GM18505 (cell line): ENCODE measurements around the gene OTOF.

Experiments used
- ATAC-seq: cut with Tn5 transposase; IDR thresholded peaks from one replicate; pipeline ENCODE4 v1.9.1; 2021; ENCODE audit not compliant: unreplicated experiment
- POLR2A ChIP-seq: IDR thresholded peaks from 4 replicates; pipeline ENCODE4 v1.6.1; 2011; ENCODE audit warnings: borderline replicate concordance; ENCODE audit not compliant: insufficient read depth, insufficient read length; ENCODE audit errors: extremely low read depth

OTOF gene

DNA sequence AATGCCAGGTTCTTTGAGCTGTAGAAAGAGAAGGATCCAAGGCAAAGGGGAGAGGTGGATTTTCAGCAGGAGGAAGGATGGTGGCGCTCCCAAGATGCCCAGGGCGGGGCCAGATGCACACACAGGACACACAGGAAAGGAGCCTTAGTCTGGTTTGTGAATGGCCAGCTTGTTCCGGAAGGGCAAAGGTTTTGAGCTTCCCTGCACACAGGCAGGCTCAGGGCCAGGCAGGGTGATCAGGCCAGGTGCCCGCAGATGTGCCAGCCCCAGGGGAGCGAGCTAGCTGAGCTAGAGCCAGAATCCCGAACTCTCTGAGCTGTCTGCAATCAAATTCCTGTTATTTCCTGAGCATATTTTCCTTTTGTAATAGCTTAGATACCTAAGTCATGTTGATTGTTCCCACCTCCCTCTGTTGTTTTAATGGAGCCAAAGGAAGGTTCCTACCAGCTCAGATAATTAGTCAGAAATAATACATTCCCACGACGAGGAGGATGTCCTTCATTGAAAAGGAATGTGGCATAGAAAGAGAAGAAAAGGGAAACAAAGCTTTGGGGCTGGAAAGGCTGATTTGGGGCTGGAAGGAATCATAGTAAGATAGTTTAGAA lies 13.7 kb upstream of the OTOF start:
- no peak for ATAC-seq
- TF ChIP-seq POLR2A = no peak

DNA sequence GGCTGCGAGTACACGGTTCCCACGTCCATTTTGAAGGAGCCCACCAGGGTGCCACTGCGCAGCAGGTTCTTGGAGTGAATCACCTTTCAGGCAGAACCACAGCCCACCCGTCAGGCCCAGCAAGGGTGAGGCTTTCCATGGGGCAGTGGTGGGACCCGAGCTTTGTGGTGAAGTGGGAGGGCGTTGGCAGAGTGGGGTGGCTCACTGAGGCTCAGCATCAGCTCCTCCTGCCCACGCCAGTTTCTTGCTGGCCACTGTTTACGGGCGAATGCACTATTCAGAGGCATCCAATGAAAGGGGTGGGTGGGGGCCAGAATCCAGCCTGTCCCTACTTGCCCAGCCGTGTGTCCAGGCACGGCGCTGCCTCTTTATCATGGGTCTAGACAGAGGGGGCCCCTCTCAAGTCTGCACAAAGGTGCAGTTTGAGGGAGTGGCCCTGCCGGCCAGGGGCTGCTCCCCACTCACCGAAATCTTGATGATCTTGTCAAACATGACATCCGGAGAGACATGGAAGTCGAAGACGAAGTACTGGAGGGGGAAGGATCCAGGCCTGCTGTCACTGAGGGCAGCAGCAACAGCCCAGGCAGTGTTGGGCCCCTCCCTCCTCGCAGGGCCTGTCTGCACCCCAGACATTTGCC lies 11.4 kb upstream of the OTOF start:
- no peak for ATAC-seq
- TF ChIP-seq POLR2A = no peak

DNA sequence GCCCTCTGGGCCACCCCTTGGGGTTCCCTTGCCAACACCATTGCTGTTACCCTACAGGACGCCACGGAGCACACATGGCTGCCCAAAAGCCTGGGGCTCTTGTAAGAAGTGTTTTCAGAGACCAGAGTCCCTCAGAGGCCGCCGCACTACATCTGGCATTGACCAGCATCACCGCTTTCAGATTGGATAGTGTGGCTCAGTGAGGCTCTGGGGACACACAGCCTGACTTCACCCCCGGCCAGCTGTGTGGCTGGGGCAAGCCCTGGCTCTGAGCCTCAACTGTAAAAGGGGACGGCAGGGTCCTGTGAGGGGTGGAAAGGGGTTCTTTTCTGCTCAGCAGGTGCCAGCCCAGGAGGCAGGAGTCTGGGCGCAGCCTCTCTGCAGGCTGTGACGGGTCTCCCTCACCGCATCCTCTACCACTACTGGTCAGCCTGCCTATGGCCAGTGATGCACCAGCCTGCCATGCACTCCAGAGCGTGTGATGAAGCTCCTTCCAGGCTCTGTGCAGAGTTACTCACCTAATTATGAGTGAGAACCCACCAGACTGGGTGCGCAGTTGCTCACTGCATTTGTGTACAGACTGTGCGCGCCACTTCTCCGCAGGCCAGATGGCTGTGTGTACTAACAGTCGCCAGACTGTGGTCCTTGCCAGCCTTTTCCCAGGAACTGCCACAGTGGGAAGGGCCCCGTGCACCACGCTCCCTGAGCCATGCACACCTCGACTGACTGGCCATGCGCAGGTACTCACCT lies 10.7 kb upstream of the OTOF start:
- ATAC-seq = no peak
- TF ChIP-seq POLR2A = no peak

DNA sequence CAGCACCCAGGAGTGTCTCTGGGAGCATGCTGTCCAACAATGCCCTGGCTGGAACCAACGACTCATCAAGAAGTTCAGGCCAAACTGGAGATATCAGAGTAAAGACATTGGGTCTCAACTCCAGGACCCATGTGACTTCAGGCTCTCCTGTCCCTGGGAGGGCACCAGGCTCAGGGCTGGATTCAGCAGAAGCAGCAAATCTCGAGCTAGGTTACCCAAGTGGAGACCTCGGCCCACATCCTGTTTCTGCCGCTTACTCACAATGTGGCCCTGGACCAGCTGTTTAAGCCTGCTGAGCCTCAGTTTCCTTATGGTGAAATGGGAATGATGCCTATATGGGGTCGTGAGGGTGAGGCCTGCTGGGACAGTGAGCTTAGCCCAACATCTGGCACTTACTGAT lies 9.3 kb upstream of the OTOF start:
- TF ChIP-seq POLR2A = no peak
- no peak for ATAC-seq

DNA sequence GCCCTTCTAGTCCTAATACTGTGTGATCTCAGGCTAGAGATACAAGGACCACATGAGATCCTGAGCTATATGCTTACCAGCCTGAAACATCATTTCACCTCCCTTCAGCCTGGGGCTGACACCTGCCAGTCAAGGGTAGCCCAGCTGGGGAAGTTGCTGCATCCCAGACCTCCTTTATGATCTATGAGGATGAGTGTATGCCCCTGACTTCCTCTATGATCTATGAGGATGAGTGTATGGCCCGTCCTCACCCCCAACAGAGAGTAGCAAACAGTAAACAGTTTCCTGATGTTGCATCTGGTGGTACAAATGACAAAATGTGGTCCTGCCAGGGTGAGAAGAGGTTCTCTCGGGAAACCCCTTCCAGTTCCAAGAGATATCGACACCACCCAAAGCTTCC lies 8.9 kb upstream of the OTOF start:
- ATAC-seq = no peak
- TF ChIP-seq POLR2A = no peak

DNA sequence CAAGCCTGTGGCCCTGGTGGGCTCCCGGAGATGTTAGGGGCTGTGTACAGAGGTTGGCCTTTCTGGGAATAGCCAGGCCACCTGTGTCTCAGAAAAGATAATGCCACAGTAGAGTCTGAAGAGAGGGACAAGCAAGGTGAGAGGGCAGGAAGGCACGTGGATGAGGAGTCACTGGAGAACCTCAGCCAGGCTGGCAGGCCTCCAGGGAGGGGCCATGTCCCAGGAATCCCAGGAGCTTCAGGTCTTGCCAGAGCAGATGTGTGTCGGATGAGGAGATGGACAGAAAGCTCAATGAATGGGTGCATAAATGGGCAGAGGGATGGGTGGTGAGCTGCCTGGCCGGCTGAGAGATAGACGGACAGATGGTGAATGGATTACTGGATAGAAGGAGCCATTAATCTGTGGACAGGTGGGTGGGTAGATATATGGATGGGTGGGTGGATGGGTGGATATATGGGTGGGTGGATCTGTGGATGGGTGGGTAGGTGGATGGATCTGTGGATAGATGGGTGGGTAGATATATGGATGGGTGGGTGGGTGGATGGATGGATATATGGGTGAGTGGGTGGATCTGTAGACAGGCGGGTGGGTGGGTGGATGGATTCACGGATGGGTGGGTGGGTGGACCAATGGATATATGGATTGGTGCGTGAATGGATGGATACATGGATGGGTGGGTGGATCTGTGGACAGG lies 7.9 kb upstream of the OTOF start:
- no peak for ATAC-seq
- TF ChIP-seq POLR2A = no peak

DNA sequence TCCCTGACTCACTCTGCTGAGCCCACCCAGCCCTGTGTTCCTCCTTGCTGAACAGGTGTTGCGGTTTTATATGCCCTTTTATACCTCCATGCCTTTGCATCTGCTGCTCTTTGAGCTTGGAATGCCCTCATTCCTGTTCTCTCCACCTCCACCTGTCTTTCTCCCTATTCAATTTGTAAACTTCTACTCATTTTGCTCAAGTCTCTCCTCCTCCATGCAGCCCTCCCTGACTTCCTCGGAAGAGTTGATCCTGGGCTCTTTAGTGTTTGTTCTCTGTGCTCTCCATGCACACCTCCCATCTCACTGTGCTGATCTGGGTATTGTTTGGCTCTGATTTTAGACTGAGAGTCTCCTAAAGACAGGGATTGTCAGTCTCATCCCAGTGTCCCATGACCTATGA lies 7.2 kb upstream of the OTOF start:
- TF ChIP-seq POLR2A = no peak
- no peak for ATAC-seq

DNA sequence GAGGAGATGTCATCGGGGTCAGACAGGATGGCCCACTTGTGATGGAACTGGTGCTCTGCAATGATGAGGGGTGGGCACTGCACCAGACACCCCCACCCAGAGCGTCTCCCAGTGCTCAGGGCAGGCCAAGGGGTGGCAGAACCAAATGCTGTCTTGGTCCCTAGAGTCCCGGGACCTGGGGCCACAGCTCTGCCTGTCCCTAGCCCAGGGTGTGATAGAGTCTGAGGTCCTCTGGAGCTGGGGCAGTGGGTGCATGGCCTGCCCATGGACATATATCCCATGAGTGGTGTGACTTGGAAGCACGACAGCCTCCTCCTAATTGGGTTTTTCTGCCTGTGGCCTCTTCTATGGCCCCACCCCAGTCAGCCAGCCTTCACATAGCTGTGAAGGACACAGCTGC lies 6.7 kb upstream of the OTOF start:
- no peak for ATAC-seq
- TF ChIP-seq POLR2A = no peak

DNA sequence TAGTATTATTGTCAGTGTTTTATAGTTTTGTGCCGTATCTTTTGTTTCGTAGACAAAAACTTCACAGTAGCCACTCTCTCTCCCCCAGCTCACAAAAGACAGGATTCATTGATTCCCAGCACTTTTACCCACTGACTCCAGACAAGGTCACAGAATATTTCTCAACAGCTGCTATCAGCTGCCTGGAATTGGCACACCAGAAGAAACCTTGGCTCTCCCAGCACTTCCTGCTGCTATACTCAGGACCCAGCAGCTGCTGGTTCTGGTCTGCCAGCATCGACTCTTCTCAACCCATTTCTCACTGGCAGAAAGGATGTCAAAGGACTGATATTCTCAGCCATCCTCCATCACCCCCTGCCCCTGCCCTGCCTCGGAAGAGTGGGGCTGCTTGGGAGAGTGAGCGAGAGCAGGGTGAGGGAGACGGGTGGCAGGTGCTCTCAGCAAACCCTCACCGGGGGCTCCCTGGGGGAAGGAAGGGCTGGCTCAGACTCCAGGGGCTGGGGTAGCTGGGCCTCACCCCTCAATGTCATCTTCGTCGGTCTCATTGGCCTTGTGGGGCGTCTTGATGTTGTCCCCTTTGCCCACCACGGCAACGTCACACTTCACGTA lies 6.1 kb upstream of the OTOF start:
- no peak for TF ChIP-seq POLR2A
- ATAC-seq = no peak

DNA sequence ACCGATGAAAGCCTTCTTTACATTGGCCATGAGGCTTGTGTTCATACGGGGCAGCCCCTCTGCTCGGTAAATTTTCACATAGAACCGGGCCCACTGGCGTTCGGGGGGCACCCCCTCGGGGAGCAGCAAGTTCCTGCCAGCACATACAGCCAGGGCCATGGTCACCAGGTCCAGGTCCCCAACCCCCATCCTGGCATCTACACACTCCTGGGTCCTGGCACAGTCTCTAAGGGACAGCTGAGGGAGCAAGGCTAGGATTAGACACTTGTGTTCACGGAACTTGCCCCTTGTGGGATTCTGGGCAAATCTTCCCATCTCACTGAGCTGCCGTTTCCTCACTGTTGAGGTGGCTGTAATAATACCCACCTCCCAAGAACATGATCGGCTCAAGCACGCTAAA lies 5.6 kb upstream of the OTOF start:
- TF ChIP-seq POLR2A = no peak
- ATAC-seq = no peak

DNA sequence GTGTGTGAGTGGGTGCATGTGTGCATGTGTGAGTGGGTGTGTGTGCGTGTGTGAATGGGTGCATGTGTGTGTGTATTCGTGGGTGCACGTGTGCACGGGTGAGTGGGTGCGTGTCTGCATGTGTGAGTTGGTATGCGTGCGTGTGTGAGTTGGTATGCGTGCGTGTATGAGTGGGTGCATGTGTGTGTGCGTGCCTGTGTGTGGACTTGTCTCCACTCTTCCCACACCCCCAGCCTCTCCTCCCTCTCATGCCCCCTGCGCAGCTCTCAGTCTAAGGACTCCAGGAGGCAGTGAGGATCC lies 5.1 kb upstream of the OTOF start:
- ATAC-seq = no peak
- TF ChIP-seq POLR2A = no peak

DNA sequence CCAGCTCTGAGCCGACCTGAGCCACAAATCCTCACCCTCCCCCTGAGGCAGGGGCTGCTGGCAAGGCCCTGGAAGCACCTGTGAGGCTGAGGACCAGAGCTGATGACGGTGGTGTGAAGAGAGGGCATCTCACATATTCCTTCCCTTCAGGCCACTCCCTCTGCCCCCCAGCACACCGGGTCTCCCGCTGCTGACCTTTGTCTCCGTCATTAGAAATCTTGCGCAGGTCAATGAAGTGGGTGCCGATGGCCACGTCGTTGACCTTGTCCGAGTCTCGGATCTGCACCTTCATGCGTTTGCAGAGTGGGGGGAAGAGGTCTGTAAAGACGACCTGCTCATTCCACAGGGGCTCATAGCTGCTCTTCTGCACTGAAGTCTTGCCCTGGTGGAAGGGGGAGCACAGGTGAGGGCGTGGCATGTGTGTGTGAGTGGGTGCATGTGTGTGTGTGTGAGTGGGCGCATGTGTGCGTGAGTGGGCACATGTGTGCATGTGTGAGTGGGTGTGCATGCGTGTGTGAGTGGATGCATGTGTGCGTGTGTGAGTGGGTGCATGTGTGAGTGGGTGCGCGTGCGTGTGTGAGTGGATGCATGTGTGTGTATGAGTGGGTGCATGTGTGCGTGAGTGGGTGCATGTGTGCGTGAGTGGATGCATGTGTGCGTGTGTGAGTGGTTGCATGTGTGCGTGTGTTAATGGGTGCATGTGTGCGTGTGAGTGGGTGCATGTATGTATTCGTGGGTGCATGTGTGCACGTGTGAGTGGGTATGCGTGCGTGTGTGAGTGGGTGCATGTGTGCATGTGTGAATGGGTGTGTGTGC lies 4.5 kb upstream of the OTOF start:
- TF ChIP-seq POLR2A = no peak

DNA sequence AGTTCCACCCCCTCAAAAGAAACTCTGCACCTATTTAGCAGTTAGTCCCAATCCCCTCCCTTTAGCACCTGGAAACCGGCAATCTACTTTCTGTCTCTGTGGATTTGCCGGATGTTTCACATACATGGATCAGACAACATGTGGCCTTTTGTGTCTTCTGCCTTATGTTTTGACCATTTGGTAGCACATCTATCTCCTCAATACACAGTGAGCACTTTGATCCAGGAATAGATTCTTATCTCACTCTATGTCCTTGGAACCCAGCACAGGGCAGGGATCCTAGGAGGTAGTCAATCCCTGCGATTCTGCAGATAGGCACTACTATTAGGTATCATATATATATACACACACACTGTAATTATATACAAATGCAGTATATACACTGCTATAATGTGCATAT lies 3.8 kb upstream of the OTOF start:
- no peak for ATAC-seq
- no peak for TF ChIP-seq POLR2A

More for the DNA sequence above, 4.5 kb upstream of the OTOF start:
- ATAC-seq = no peak

DNA sequence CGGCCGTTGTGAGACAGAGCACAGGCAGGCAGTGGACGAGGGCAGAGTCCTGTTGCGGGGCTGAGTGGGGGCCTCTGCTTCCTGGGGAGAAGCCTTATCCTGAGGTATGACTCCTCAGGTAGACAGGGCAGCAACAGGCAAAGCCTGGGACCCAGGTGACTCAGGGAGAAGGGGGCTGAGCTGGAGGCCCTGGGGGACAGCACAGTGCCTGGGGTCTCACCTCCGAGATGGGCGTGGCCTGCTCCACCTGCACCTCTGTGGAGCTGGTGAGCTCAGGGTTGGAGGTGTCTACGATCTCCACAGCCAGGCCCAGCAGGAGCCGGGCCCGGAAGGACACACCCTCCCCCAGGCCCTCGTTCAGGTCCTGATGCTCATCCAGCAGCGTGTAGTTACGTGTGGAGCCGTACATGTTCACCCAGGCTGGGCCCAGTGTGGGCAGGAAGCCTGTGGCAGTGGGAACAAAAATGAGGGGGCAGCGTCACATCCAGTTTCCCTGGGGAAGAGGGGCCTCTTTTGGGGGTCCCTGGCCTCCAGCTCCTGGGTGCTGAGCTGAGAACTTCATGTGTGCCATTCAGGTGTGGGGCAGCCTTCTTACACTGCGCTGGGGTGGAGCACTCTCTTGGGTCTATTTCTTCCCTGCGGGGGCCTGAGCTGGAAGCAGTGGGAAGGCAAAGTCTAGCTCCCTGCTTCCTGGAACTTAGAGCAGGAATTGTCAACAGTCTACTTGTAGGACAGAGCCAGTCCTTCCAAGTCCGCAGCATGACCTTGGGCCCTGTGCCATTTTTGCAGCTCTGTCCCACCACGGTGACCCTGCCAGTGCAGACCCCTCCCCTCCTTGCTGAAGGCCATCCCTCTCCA lies 2.9 kb upstream of the OTOF start:
- no peak for ATAC-seq
- TF ChIP-seq POLR2A = no peak
